ENCODE measurements around the gene C16orf90. TPM values are rescaled to one million over a fixed set of nuclear protein-coding genes. Genes with fewer than 3 reads are reported as not detected.
"Not testable (repeated sequence)": the region's sequence is repeated elsewhere in the genome, so short reads cannot be mapped to it uniquely, and the experiment has no call there.

The C16orf90 gene
- total RNA-seq, 1 donor from 2014 or later: not detected

DNA sequence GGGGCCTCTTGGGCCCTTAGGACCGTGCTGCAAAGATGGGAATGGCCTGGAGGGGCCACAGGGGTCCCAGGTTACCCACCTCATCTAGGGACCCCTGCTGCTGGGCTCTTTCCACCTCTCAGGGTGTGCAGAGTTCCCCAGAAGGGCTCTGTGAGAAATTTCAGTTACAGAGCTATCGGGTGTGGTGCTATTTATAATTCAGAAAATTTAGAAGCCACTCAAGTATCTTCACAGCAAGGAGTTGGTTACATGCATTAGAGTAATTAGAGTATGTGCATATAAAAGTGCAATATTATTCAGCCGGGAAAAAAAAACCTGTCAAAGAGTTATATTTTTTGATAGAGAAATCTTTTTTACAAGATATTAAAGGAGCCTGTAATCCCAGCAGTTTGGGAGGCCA lies 18.9 kb downstream of the C16orf90 start:
- Mint-ChIP-seq H3K9me3 (ENCODE audit: unreplicated experiment) (no peaks in the 10 kb centered on the region), H3K27me3 (ENCODE audit: low read depth, unreplicated experiment) (no peaks in the 10 kb centered on the region), H3K4me1 (ENCODE audit: low read depth, unreplicated experiment) (peaks cover 8% of the 10 kb centered on the region), H3K36me3 (ENCODE audit: low read depth, unreplicated experiment) (peaks cover 19% of the 10 kb centered on the region), H3K4me3 (ENCODE audit: unreplicated experiment) (no peak overlapping the region), H3K27ac (ENCODE audit: unreplicated experiment) (no peak overlapping the region)
- DNase-seq (ENCODE audit: low read depth): no peak
- no peak for TF ChIP-seq EZH2 (IDR thresholded peaks at IDR 0.05; ENCODE audit: insufficient read depth, low read length)
- TF ChIP-seq, protein P1, sequence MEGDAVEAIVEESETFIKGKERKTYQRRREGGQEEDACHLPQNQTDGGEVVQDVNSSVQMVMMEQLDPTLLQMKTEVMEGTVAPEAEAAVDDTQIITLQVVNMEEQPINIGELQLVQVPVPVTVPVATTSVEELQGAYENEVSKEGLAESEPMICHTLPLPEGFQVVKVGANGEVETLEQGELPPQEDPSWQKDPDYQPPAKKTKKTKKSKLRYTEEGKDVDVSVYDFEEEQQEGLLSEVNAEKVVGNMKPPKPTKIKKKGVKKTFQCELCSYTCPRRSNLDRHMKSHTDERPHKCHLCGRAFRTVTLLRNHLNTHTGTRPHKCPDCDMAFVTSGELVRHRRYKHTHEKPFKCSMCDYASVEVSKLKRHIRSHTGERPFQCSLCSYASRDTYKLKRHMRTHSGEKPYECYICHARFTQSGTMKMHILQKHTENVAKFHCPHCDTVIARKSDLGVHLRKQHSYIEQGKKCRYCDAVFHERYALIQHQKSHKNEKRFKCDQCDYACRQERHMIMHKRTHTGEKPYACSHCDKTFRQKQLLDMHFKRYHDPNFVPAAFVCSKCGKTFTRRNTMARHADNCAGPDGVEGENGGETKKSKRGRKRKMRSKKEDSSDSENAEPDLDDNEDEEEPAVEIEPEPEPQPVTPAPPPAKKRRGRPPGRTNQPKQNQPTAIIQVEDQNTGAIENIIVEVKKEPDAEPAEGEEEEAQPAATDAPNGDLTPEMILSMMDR (IDR thresholded peaks at IDR 0.05; ENCODE audit: insufficient read depth, low read depth, low read length): no peak
- Histone ChIP-seq H3K4me2 (ENCODE audit: low read length) (no peak overlapping the region), H3K79me2 (ENCODE audit: insufficient read depth, low read length) (peaks cover 74% of the 10 kb centered on the region), H3K27ac (ENCODE audit: low read depth, low read length) (no peak overlapping the region), H3K9ac (ENCODE audit: low read length) (no peak overlapping the region), H3K4me1 (ENCODE audit: insufficient read depth, low read length) (peaks cover 8% of the 10 kb centered on the region), H2AFZ (ENCODE audit: low read depth, low read length) (no peak overlapping the region), H3K4me3 (ENCODE audit: insufficient read depth, low read depth, low read length) (no peak overlapping the region), H3K9me3 (ENCODE audit: insufficient read depth, low read depth, low read length) (no peaks in the 10 kb centered on the region), H3K36me3 (ENCODE audit: insufficient read depth, low read length) (peaks cover 5% of the 10 kb centered on the region), H3K27me3 (ENCODE audit: insufficient read depth, low read length) (no peaks in the 10 kb centered on the region), H4K20me1 (ENCODE audit: insufficient read depth, low read length) (peaks cover 80% of the 10 kb centered on the region)
- FAIRE-seq: no peak

DNA sequence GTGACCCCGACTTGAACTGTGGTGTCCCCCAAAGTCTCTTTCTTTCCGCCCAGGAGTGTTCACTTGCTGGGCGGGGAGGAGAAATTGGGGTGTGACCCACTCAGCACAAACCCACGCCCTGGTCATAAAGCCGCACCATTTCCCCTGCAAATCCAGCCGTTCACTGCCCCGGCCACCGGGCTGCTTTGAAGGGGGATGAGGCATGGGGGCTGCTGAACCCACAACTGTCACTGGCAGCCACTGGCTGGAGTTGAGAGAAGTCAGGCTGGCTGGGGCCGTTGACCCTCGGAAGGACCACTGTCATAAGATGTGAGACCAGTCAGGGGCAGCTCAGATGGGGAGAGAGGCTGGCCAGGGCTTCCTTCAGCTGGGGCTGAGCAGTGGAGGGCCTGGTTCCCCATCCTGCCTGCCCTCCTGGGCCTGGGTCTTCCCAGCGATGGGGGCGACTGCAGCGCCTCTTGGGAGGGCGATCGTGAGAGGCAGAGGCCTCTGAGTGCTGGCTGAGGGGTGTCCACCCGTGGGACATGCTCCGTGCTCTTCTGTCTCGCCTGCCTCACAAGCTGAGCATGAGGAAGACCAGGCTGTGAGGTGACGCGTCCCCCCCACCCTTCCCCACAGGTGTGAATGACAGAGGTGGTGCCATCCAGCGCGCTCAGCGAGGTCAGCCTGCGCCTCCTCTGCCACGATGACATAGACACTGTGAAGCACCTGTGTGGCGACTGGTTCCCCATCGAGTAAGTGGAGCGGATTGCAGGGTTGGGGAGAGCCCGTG lies 19.5 kb downstream of the C16orf90 start:
- H4K20me1 ChIP-seq (ENCODE audit: insufficient read depth, low read length): peaks cover 77% of the 10 kb centered on the region
- Mint-ChIP-seq H3K4me1 (ENCODE audit: low read depth, unreplicated experiment) (peaks cover 2% of the 10 kb centered on the region), H3K36me3 (ENCODE audit: low read depth, unreplicated experiment) (peaks cover 17% of the 10 kb centered on the region), H3K4me3 (ENCODE audit: unreplicated experiment) (no peak overlapping the region), H3K27ac (ENCODE audit: unreplicated experiment) (no peak overlapping the region), H3K9me3 (ENCODE audit: unreplicated experiment) (no peaks in the 10 kb centered on the region), H3K27me3 (ENCODE audit: low read depth, unreplicated experiment) (no peaks in the 10 kb centered on the region)
- peaks cover 5% of the 10 kb centered on the region for H3K36me3 ChIP-seq (ENCODE audit: insufficient read depth, low read length)
- no peak for TF ChIP-seq EZH2 (IDR thresholded peaks at IDR 0.05; ENCODE audit: insufficient read depth, low read length)
- TF ChIP-seq, protein P1 (IDR thresholded peaks at IDR 0.05; ENCODE audit: insufficient read depth, low read depth, low read length): no peak
- DNase-seq (ENCODE audit: low read depth): no peak
- no peak overlapping the region for H3K4me3 ChIP-seq (ENCODE audit: insufficient read depth, low read depth, low read length)
- H3K27ac ChIP-seq (ENCODE audit: low read depth, low read length): no peak overlapping the region
- no peaks in the 10 kb centered on the region for H3K27me3 ChIP-seq (ENCODE audit: insufficient read depth, low read length)
- no peak overlapping the region for H2AFZ ChIP-seq (ENCODE audit: low read depth, low read length)
- peaks cover 4% of the 10 kb centered on the region for H3K4me1 ChIP-seq (ENCODE audit: insufficient read depth, low read length)
- no peak for FAIRE-seq
- H3K4me2 ChIP-seq (ENCODE audit: low read length): no peak overlapping the region
- H3K79me2 ChIP-seq (ENCODE audit: insufficient read depth, low read length): peaks cover 79% of the 10 kb centered on the region
- H3K9ac ChIP-seq (ENCODE audit: low read length): no peak overlapping the region
- no peaks in the 10 kb centered on the region for H3K9me3 ChIP-seq (ENCODE audit: insufficient read depth, low read depth, low read length)

DNA sequence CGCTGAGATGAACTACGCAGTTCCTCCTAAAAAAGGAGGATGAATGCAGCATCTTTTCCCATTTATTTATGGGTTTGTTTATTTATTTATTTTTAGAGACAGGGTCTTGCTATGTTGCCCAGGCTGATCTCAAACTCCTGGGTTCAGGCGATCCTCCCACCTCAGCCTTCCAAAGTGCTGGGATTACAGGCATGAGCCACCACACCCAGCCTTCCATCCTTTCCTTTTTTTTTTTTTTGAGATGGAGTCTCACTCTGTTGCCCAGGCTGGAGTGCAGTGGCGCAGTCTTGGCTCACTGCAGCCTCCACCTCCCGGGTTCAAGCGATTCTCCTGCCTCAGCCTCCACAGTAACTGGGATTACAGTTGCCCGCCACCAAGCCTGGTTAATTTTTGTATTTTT lies 20.4 kb downstream of the C16orf90 start:
- H3K36me3 Mint-ChIP-seq (ENCODE audit: low read depth, unreplicated experiment): peaks cover 15% of the 10 kb centered on the region
- not testable (repeated sequence) for H3K4me2 ChIP-seq (ENCODE audit: low read length); H3K4me1 ChIP-seq (ENCODE audit: insufficient read depth, low read length); H2AFZ ChIP-seq (ENCODE audit: low read depth, low read length); H3K27me3 Mint-ChIP-seq (ENCODE audit: low read depth, unreplicated experiment); H3K9me3 ChIP-seq (ENCODE audit: insufficient read depth, low read depth, low read length); DNase-seq (ENCODE audit: low read depth); H3K4me3 ChIP-seq (ENCODE audit: insufficient read depth, low read depth, low read length); H3K27me3 ChIP-seq (ENCODE audit: insufficient read depth, low read length); H3K9me3 Mint-ChIP-seq (ENCODE audit: unreplicated experiment); FAIRE-seq; H3K27ac ChIP-seq (ENCODE audit: low read depth, low read length); H3K9ac ChIP-seq (ENCODE audit: low read length); H3K27ac Mint-ChIP-seq (ENCODE audit: unreplicated experiment); H3K4me1 Mint-ChIP-seq (ENCODE audit: low read depth, unreplicated experiment); H3K36me3 ChIP-seq (ENCODE audit: insufficient read depth, low read length); H3K4me3 Mint-ChIP-seq (ENCODE audit: unreplicated experiment)
- peaks cover 86% of the 10 kb centered on the region for H3K79me2 ChIP-seq (ENCODE audit: insufficient read depth, low read length)
- peaks cover 84% of the 10 kb centered on the region for H4K20me1 ChIP-seq (ENCODE audit: insufficient read depth, low read length)

All from astrocyte (in vitro differentiated cells and primary cell).